HEK293 (cell line): ENCODE results near the gene LPO.

Experiments used
- CTCF ChIA-PET: fragments of 350-600 bp; formaldehyde crosslinking; extraction: SDS; loops from one replicate; lab custom pipeline; 2021; ENCODE audit warnings: antibody characterized with exemption; lab: Yijun Ruan, JAX
- POLR2A ChIA-PET: fragments of 300-600 bp; formaldehyde crosslinking; extraction: SDS; loops from one replicate; lab custom pipeline; 2020; ENCODE audit warnings: antibody characterized with exemption, inconsistent platforms; lab: Yijun Ruan, JAX
- H3K27ac ChIP-seq: fragments of 200-500 bp; sonication (Bioruptor generic); 2 replicates; pipeline ENCODE4 v1.5.1; 2014; ENCODE audit warnings: low read depth, low read length, control low read depth, inconsistent platforms; ENCODE audit errors: extremely low read depth
- H3K36me3 ChIP-seq, 2 experiments: fragments of 200-500 bp in 1 of 2; sonication (Bioruptor generic) in 1 of 2; 1 replicate in 1 of 2; 2 replicates in 1 of 2; pipeline ENCODE4 v1.5.1; 2014 to 2017; ENCODE audit warnings: inconsistent platforms in 2 of 2, low read length in 2 of 2; ENCODE audit not compliant: control insufficient read depth in 2 of 2, insufficient read depth in 1 of 2
- H3K4me1 ChIP-seq: fragments of 200-500 bp; sonication (Bioruptor generic); 2 replicates; pipeline ENCODE4 v1.5.1; 2014; ENCODE audit warnings: mild to moderate bottlenecking, low read length, inconsistent platforms; ENCODE audit not compliant: control insufficient read depth, insufficient read depth
- H3K4me3 ChIP-seq: 2 replicates; pipeline ENCODE4 v1.5.1; 2011; ENCODE audit warnings: low read depth, mild to moderate bottlenecking, control low read depth, low read length, moderate library complexity
- H3K9me3 ChIP-seq: fragments of 200-500 bp; sonication (Bioruptor generic); 2 replicates; pipeline ENCODE4 v1.5.1; 2014; ENCODE audit warnings: low read depth, low read length, inconsistent platforms; ENCODE audit not compliant: control insufficient read depth, insufficient read depth
- GLIS2 ChIP-seq: fragments of 450-650 bp; formaldehyde crosslinking; IDR thresholded peaks from 2 replicates; pipeline ENCODE4 v1.5.1; 2016; ENCODE audit warnings: missing biosample characterization, missing genetic modification characterization
- MYNN ChIP-seq: fragments of 450-650 bp; formaldehyde crosslinking; IDR thresholded peaks from 2 replicates; pipeline ENCODE4 v1.5.1; 2016; ENCODE audit warnings: missing biosample characterization, missing genetic modification characterization, borderline replicate concordance
- OVOL3 ChIP-seq: fragments of 450-650 bp; formaldehyde crosslinking; IDR thresholded peaks from 2 replicates; pipeline ENCODE4 v1.5.1; 2016; ENCODE audit warnings: missing biosample characterization, missing genetic modification characterization
- PRDM10 ChIP-seq: fragments of 450-650 bp; formaldehyde crosslinking; IDR thresholded peaks from 2 replicates; pipeline ENCODE4 v1.5.1; 2016; ENCODE audit warnings: missing biosample characterization, missing genetic modification characterization
- TCF7L2 ChIP-seq: IDR thresholded peaks from 2 replicates; pipeline ENCODE4 v1.6.1; 2011; ENCODE audit warnings: low read depth, mild to moderate bottlenecking, inconsistent platforms, low read length, moderate library complexity, borderline replicate concordance
- WT1 ChIP-seq: fragments of 450-650 bp; formaldehyde crosslinking; IDR thresholded peaks from 2 replicates; pipeline ENCODE4 v1.5.1; 2016; ENCODE audit warnings: missing biosample characterization, missing genetic modification characterization
- ZNF202 ChIP-seq: fragments of 450-650 bp; formaldehyde crosslinking; IDR thresholded peaks from 2 replicates; pipeline ENCODE4 v1.5.1; 2016; ENCODE audit warnings: missing biosample characterization, missing genetic modification characterization, borderline replicate concordance
- ZNF23 ChIP-seq: fragments of 450-650 bp; formaldehyde crosslinking; IDR thresholded peaks from 2 replicates; pipeline ENCODE4 v1.5.1; 2016; ENCODE audit warnings: missing biosample characterization, missing genetic modification characterization, borderline replicate concordance
- ZNF280C ChIP-seq: fragments of 450-650 bp; formaldehyde crosslinking; IDR thresholded peaks from 2 replicates; pipeline ENCODE4 v1.5.1; 2016; ENCODE audit warnings: missing biosample characterization, missing genetic modification characterization
- ZNF394 ChIP-seq: fragments of 450-650 bp; formaldehyde crosslinking; IDR thresholded peaks from 2 replicates; pipeline ENCODE4 v1.5.1; 2016; ENCODE audit warnings: missing biosample characterization, missing genetic modification characterization, mild to moderate bottlenecking, moderate library complexity, borderline replicate concordance
- ZNF596 ChIP-seq: fragments of 450-650 bp; IDR thresholded peaks from 2 replicates; pipeline ENCODE4 v1.5.0; 2018; ENCODE audit warnings: missing biosample characterization, mild to moderate bottlenecking, missing genetic modification characterization, moderate library complexity
- ZNF623 ChIP-seq: fragments of 450-650 bp; formaldehyde crosslinking; IDR thresholded peaks from 2 replicates; pipeline ENCODE4 v1.5.1; 2016; ENCODE audit warnings: missing biosample characterization, missing genetic modification characterization
- ZNF626 ChIP-seq: fragments of 450-650 bp; sonication (Bioruptor Pico); formaldehyde crosslinking; IDR thresholded peaks from 2 replicates; pipeline ENCODE4 v1.5.1; 2018; ENCODE audit warnings: missing biosample characterization, missing genetic modification characterization, inconsistent platforms
- ZNF629 ChIP-seq: fragments of 450-650 bp; formaldehyde crosslinking; IDR thresholded peaks from 2 replicates; pipeline ENCODE4 v1.5.1; 2017; ENCODE audit warnings: missing biosample characterization, missing genetic modification characterization
- ZNF692 ChIP-seq: fragments of 450-650 bp; formaldehyde crosslinking; IDR thresholded peaks from 2 replicates; pipeline ENCODE4 v1.5.1; 2016; ENCODE audit warnings: missing biosample characterization, missing genetic modification characterization
- ZNF792 ChIP-seq: fragments of 450-650 bp; formaldehyde crosslinking; IDR thresholded peaks from 2 replicates; pipeline ENCODE4 v1.5.1; 2016; ENCODE audit warnings: missing biosample characterization, missing genetic modification characterization
- ZNF830 ChIP-seq: fragments of 450-650 bp; IDR thresholded peaks from 2 replicates; pipeline ENCODE4 v1.5.0; 2018; ENCODE audit warnings: missing biosample characterization, missing genetic modification characterization, low read depth, mild to moderate bottlenecking, moderate library complexity

Gene LPO

GRCh38 chr17:58229384-58229783 lies 9.0 kb upstream of the LPO start:
- TF ChIP-seq WT1 (tag by site-specific recombination) (no peak), ZNF626 (tag by site-specific recombination) (no peak), TCF7L2 (no peak), ZNF280C (tag by site-specific recombination) (no peak), ZNF596 (tag by site-specific recombination) (no peak), OVOL3 (no peak), ZNF692 (tag by site-specific recombination) (no peak), ZNF202 (no peak), PRDM10 (tag by site-specific recombination) (no peak), ZNF623 (no peak), ZNF792 (tag by site-specific recombination) (no peak), ZNF629 (no peak), GLIS2 (tag by site-specific recombination) (no peak), ZNF394 (no peak)
- H3K36me3 ChIP-seq, result no peaks in the 10 kb centered on the region
- POLR2A ChIA-PET, result no interaction called here
- no peaks in the 10 kb centered on the region for H3K9me3 ChIP-seq
- H3K4me3 ChIP-seq, result no peak overlapping the region
- H3K27ac ChIP-seq, result no peak overlapping the region
- CTCF ChIA-PET, result interaction anchor here (0.5 to 2.3 kb wide), 9 partner anchors 9 to 293 kb away, joined by 3 to 6 read pairs (median 5); partner anchors contain the start of gene LPO
- H3K4me1 ChIP-seq, result no peaks in the 10 kb centered on the region

GRCh38 chr17:58229881-58230280 lies 8.5 kb upstream of the LPO start:
- H3K27ac ChIP-seq, result no peak overlapping the region
- no peaks in the 10 kb centered on the region for H3K36me3 ChIP-seq
- ChIA-PET POLR2A (no interaction called here), CTCF (interaction anchor here (0.5 to 1.7 kb wide), 7 partner anchors 8 to 294 kb away, joined by 3 to 6 read pairs (median 5); partner anchors contain the start of gene LPO)
- H3K4me3 ChIP-seq, result no peak overlapping the region
- TF ChIP-seq MYNN (tag by site-specific recombination), result no peak
- no peak for TF ChIP-seq ZNF830
- no peak for TF ChIP-seq TCF7L2
- TF ChIP-seq ZNF23 (tag by site-specific recombination), result no peak
- H3K4me1 ChIP-seq, result no peaks in the 10 kb centered on the region
- no peaks in the 10 kb centered on the region for H3K9me3 ChIP-seq
